K562 (cell line): ENCODE measurements around the gene SGMS1. TPM values are rescaled to one million over a fixed set of nuclear protein-coding genes. Genes with fewer than 3 reads are reported as not detected.

Experiments
- ATAC-seq: fragments of 200-7000 bp; cut with Tn5 transposase; 3 replicates; pipeline ENCODE4 v1.9.1; 2020; ENCODE audit warnings: moderate library complexity
- BruUV-seq: library from RNA; stranded (reverse); fragments of 400-500 nt; replicated peaks from 2 replicates; lab custom pipeline; 2021; lab: Mats Ljungman, UMichigan
- CTCF ChIA-PET: fragments of 300-600 bp; formaldehyde crosslinking; extraction: SDS; loops from one replicate; lab custom pipeline; 2021; ENCODE audit warnings: low intra/inter-chr PET ratio; lab: Yijun Ruan, JAX
- POLR2A ChIA-PET: fragments of 300-600, 350-650 bp; sonication (Branson Sonifier 250); formaldehyde crosslinking; extraction: SDS; loops from one replicate; lab custom pipeline; 2021; ENCODE audit warnings: antibody characterized with exemption, inconsistent platforms; lab: Yijun Ruan, JAX
- DNase-seq, 4 experiments: peaks; one replicate each; pipeline versions ENCODE4 v3.0.0 to v3.0.0-alpha.2; 2011 to 2018; ENCODE audit warnings: low spot score in 3 of 4, mixed read lengths in 3 of 4; ENCODE audit errors: extremely low read depth in 1 of 4
- FAIRE-seq: peaks from 2 replicates; lab custom pipeline; 2011; peaks lifted over from hg19 to GRCh38; lab: Jason Lieb, UNC
- H2AFZ ChIP-seq: 2 replicates; pipeline ENCODE4 v1.6.0; 2011; ENCODE audit warnings: low read depth, low read length, control low read depth, inconsistent platforms
- H3K27ac ChIP-seq: fragments of 200-600 bp; 3 replicates; pipeline ENCODE4 v1.8.0; 2011; ENCODE audit warnings: low read depth, mild to moderate bottlenecking, control low read depth, inconsistent platforms, low read length, moderate library complexity, mixed read lengths; ENCODE audit errors: extremely low read depth
- H3K27me3 ChIP-seq, 2 experiments: fragments of 300-600 bp in 1 of 2; 2 replicates in 1 of 2; 3 replicates in 1 of 2; pipeline versions ENCODE4 v1.6.0 to v1.8.0; 2011; ENCODE audit warnings: inconsistent platforms in 2 of 2, low read length in 2 of 2, mild to moderate bottlenecking in 1 of 2, mixed read lengths in 1 of 2, moderate library complexity in 1 of 2; ENCODE audit not compliant: control insufficient read depth in 2 of 2, insufficient read depth in 2 of 2
- H3K36me3 ChIP-seq: fragments of 300-600 bp; 3 replicates; pipeline ENCODE4 v1.8.0; 2011; ENCODE audit warnings: mild to moderate bottlenecking, low read length, inconsistent platforms; ENCODE audit not compliant: control insufficient read depth, insufficient read depth
- H3K4me1 ChIP-seq, 2 experiments: fragments of 200-600 bp in 1 of 2; replicated peaks in 1 of 2; 2 replicates in 1 of 2; 3 replicates in 1 of 2; pipeline versions ENCODE4 v1.5.1 to v1.8.0; 2011; ENCODE audit warnings: inconsistent platforms in 2 of 2, low read length in 2 of 2, mild to moderate bottlenecking in 1 of 2, mixed read lengths in 1 of 2, moderate library complexity in 1 of 2; ENCODE audit not compliant: control insufficient read depth in 2 of 2, insufficient read depth in 2 of 2
- H3K4me2 ChIP-seq: 2 replicates; pipeline ENCODE4 v1.6.1; 2011; ENCODE audit warnings: low read length, control low read depth, inconsistent platforms, mixed read lengths; ENCODE audit not compliant: insufficient read depth
- H3K4me3 ChIP-seq: fragments of 200-600 bp; sonication (generic), shearing (Covaris generic); 2 replicates; pipeline ENCODE4 v1.5.1; 2016; ENCODE audit warnings: control low read depth, inconsistent platforms
- H3K79me2 ChIP-seq: fragments of 200-600 bp; 3 replicates; pipeline ENCODE4 v1.8.0; 2011; ENCODE audit warnings: low read length, inconsistent platforms; ENCODE audit not compliant: control insufficient read depth, insufficient read depth
- H3K9ac ChIP-seq, 2 experiments: 2 replicates each; pipeline versions ENCODE4 v1.6.0 to v1.6.1; 2011; ENCODE audit warnings: low read depth in 2 of 2, low read length in 2 of 2, control low read depth in 1 of 2, inconsistent platforms in 1 of 2, mild to moderate bottlenecking in 1 of 2, mixed read lengths in 1 of 2; ENCODE audit not compliant: insufficient read depth in 1 of 2
- H3K9me1 ChIP-seq: one replicate; pipeline ENCODE4 v1.6.0; 2011; ENCODE audit warnings: inconsistent platforms, mild to moderate bottlenecking, low read length, moderate library complexity; ENCODE audit not compliant: control insufficient read depth, insufficient read depth
- H3K9me3 ChIP-seq: replicated peaks from 2 replicates; pipeline ENCODE4 v1.5.1; 2011; ENCODE audit warnings: low read depth, low read length, inconsistent platforms; ENCODE audit not compliant: control insufficient read depth, insufficient read depth
- H4K20me1 ChIP-seq: replicated peaks from 2 replicates; pipeline ENCODE4 v1.6.1; 2011; ENCODE audit warnings: low read length, inconsistent platforms, mixed read lengths; ENCODE audit not compliant: control insufficient read depth, insufficient read depth
- ADNP ChIP-seq: fragments of 200-800 bp; sonication (Bioruptor generic); IDR thresholded peaks from 2 replicates; pipeline ENCODE4 v1.6.1; 2016; ENCODE audit warnings: missing genetic modification characterization, missing compliant biosample characterization
- DPF2 ChIP-seq: fragments of 450-650 bp; IDR thresholded peaks from 2 replicates; pipeline ENCODE4 v1.6.1; 2016
- ETV1 ChIP-seq: fragments of 450-650 bp; conservative IDR thresholded peaks from 2 replicates; pipeline ENCODE4 v1.6.1; 2016; ENCODE audit warnings: missing genetic modification characterization, control low read depth, low read depth, missing compliant biosample characterization
- FOXM1 ChIP-seq, 2 experiments: fragments of 450-650 bp in 1 of 2; sonication (generic) in 1 of 2; formaldehyde crosslinking in 1 of 2; IDR thresholded peaks; 2 replicates each; pipeline versions ENCODE4 v1.6.1 to v1.9.0; 2017 to 2022; ENCODE audit warnings: low read depth in 2 of 2, mild to moderate bottlenecking in 2 of 2, missing genetic modification reagents in 1 of 2, moderate library complexity in 1 of 2
- HMBOX1 ChIP-seq: sonication (generic); IDR thresholded peaks from 2 replicates; pipeline ENCODE4 v1.6.1; 2016
- KDM1A ChIP-seq, 2 experiments: fragments of 450-650 bp; IDR thresholded peaks; 2 replicates each; pipeline ENCODE4 v1.6.1; 2016; ENCODE audit warnings: mild to moderate bottlenecking in 2 of 2
- MEIS2 ChIP-seq: fragments of 450-650 bp; IDR thresholded peaks from 2 replicates; pipeline ENCODE4 v1.6.1; 2014; ENCODE audit warnings: mild to moderate bottlenecking; ENCODE audit not compliant: partially characterized antibody
- NCOR1 ChIP-seq: fragments of 450-650 bp; IDR thresholded peaks from 2 replicates; pipeline ENCODE4 v1.6.1; 2016; ENCODE audit warnings: mild to moderate bottlenecking, moderate library complexity
- PKNOX1 ChIP-seq: fragments of 450-650 bp; IDR thresholded peaks from 2 replicates; pipeline ENCODE4 v1.6.1; 2016
- RCOR1 ChIP-seq, 2 experiments: IDR thresholded peaks; 2 replicates each; pipeline ENCODE4 v1.6.1; 2012; ENCODE audit warnings: low read depth in 2 of 2, low read length in 2 of 2, borderline replicate concordance in 1 of 2, improper control_type of control experiment in 1 of 2
- RFX5 ChIP-seq: IDR thresholded peaks from 2 replicates; pipeline ENCODE4 v1.6.1; 2011; ENCODE audit warnings: low read depth, mild to moderate bottlenecking, improper control_type of control experiment, low read length
- SMARCA4 ChIP-seq: fragments of 450-650 bp; IDR thresholded peaks from 2 replicates; pipeline ENCODE4 v1.6.1; 2016
- TCF3 ChIP-seq: sonication (generic); formaldehyde crosslinking; IDR thresholded peaks from 2 replicates; pipeline ENCODE4 v1.4.0; 2020; ENCODE audit warnings: mild to moderate bottlenecking, missing genetic modification reagents
- TCFL5 ChIP-seq: fragments of 250-450 bp; sonication (Bioruptor Pico); conservative IDR thresholded peaks from 2 replicates; pipeline ENCODE4 v1.6.1; 2021; ENCODE audit warnings: mild to moderate bottlenecking, moderate library complexity, matching md5 sums
- ZNF316 ChIP-seq: fragments of 450-650 bp; IDR thresholded peaks from 2 replicates; pipeline ENCODE4 v1.6.1; 2016
- WGBS: fragments of 100-300 bp; shearing (Covaris generic); methylation state at CpG from one replicate; pipeline ENCODE4 v1.1.6; 2016; ENCODE audit warnings: low coverage, mixed read lengths; ENCODE audit not compliant: insufficient coverage; ENCODE audit errors: missing lambda C conversion rate; 5-methylcytosine and 5-hydroxymethylcytosine counted together
- in situ Hi-C: fragments of 300-500 bp; cut with MboI; formaldehyde crosslinking; loops from 4 replicates; pipeline ENCODE4 v1.15.0; 2018; ENCODE audit warnings: inconsistent platforms, mixed read lengths
- intact Hi-C: fragments of 100-400 bp; cut with micrococcal nuclease; formaldehyde crosslinking; loops from 2 replicates; pipeline ENCODE4 v1.14.2; 2022
- polyA plus RNA-seq, 8 experiments: library from polyadenylated mRNA; depleted of rRNA in 4 of 8; stranded (reverse) in 5 of 8; unstranded in 3 of 8; fragments of >200 nt; fragmentation: Nextera tagmentation in 2 of 8; fragmentation: Illumina TruSeq in 1 of 8; extraction: Ambion mirVana in 2 of 8; extraction: Trizol in 1 of 8; gene quantifications; 2 replicates each; pipeline versions ENCODE4 v1.2.1 to v1.2.3, GENCODE V29; 2011 to 2014; ENCODE audit warnings: inconsistent platforms in 1 of 8, missing spikeins in 1 of 8
- total RNA-seq, 7 experiments: library from RNA; depleted of rRNA in 6 of 7; stranded (reverse); fragments of >200 nt in 6 of 7; fragmentation: Illumina TruSeq in 2 of 7; extraction: Trizol in 2 of 7; gene quantifications; 2 replicates each; pipeline versions ENCODE4 v1.2.1 to v1.2.3, GENCODE V29; 2011 to 2021; ENCODE audit warnings: low replicate concordance in 1 of 7

Gene SGMS1
- total and polyA plus RNA-seq, 9 of the 15 experiments (the other 6 are each of a cell fraction or from before 2014, with no cell fraction given), result 22.6 to 232 (median 82.2) TPM

- ChIA-PET POLR2A (interaction anchor here (0.8 to 1.6 kb wide), 3 partner anchors 8 to 33 kb away, joined by 3 to 6 read pairs (median 4); no protein-coding TSS in a partner anchor), CTCF (no interaction called here)
- Histone ChIP-seq H3K27me3 (no peaks in the 10 kb centered on the region), H4K20me1 (peaks cover 35% of the 10 kb centered on the region), H2AFZ (no peak overlapping the region), H3K4me3 (no peak overlapping the region), H3K9me1 (no peaks in the 10 kb centered on the region), H3K79me2 (peaks cover 99% of the 10 kb centered on the region), H3K4me1 (peaks cover 17 to 42% of the 10 kb centered on the region in 2 experiments), H3K27ac (no peak overlapping the region), H3K9me3 (no peaks in the 10 kb centered on the region), H3K4me2 (0 out of 2 replicates have a peak overlapping the region, but pooled peaks have one; percentile 1), H3K36me3 (peaks cover 13% of the 10 kb centered on the region), H3K9ac (no peak overlapping the region; a peak in 1 of 4 replicates)
- no TSS peak for BruUV-seq
- intact Hi-C loops (no loop called here), in situ Hi-C loops (no loop called here)
- 49% methylated on average over 3 of the region's 3 CpGs for WGBS
- no peak for DNase-seq
- ATAC-seq, result no peak
- FAIRE-seq, result peak; percentile 19
- TF ChIP-seq HMBOX1, result peak; percentile 36; the same call in 1 of the 2 replicates
- no peak for TF ChIP-seq RFX5
- peak; percentile 40 for TF ChIP-seq ZNF316
Measured at GRCh38 chr10:50400694-50401093, 223.1 kb downstream of the SGMS1 start.

- POLR2A ChIA-PET, result interaction anchor here (0.6 to 4.4 kb wide), 4 partner anchors 9 to 463 kb away, joined by 3 to 23 read pairs (median 4); no protein-coding TSS in a partner anchor
- intact Hi-C loops, result no loop called here
- CTCF ChIA-PET, result interaction anchor here (0.6 kb wide), 1 partner anchor 10 kb away, joined by 5 read pairs; no protein-coding TSS in a partner anchor
- Histone ChIP-seq H2AFZ (no peak overlapping the region), H3K4me1 (peaks cover 14 to 45% of the 10 kb centered on the region in 2 experiments), H4K20me1 (peaks cover 48% of the 10 kb centered on the region), H3K79me2 (peaks cover 99% of the 10 kb centered on the region), H3K27me3 (no peaks in the 10 kb centered on the region), H3K9me1 (no peaks in the 10 kb centered on the region), H3K4me3 (no peak overlapping the region), H3K9me3 (no peaks in the 10 kb centered on the region), H3K4me2 (no peak overlapping the region), H3K27ac (peak overlapping the region; percentile 22; the same call in 1 of the 3 replicates), H3K36me3 (peaks cover 25% of the 10 kb centered on the region), H3K9ac (no peak overlapping the region)
- FAIRE-seq (no peak), ATAC-seq (no peak; the same call in 2 of the 3 replicates), DNase-seq (no peak)
- WGBS, result 4% methylated on average over 4 of the region's 4 CpGs
- in situ Hi-C loops, result no loop called here
- no TSS peak for BruUV-seq
- TF ChIP-seq RCOR1 (IDR thresholded peaks at IDR 0.05; ENCODE audit: borderline replicate concordance in 1 of 2, low read depth in 2 of 2, low read length in 2 of 2) (peak in 1 of 2 experiments; percentile 56; a peak in 1 of 4 replicates), KDM1A (IDR thresholded peaks at IDR 0.05) (peak in 1 of 2 experiments; percentile 49; a peak in 1 of 4 replicates), PKNOX1 (peak; percentile 8; the same call in 1 of the 2 replicates), ADNP (peak; percentile 51; the same call in 1 of the 2 replicates), TCF3 (CRISPR knock-in tag) (peak; percentile 31; the same call in 1 of the 2 replicates), MEIS2 (peak; percentile 14), DPF2 (peak; percentile 79), NCOR1 (peak; percentile 41; the same call in 1 of the 2 replicates), ETV1 (tag) (0 out of 2 replicates have a peak, but pooled peaks have one; percentile 28), FOXM1 (IDR thresholded peaks at IDR 0.05; ENCODE audit: low read depth) (0 out of 2 replicates have a peak, but pooled peaks have one; percentile 17), FOXM1 (CRISPR knock-in tag; IDR thresholded peaks at IDR 0.05; ENCODE audit: low read depth) (no peak), SMARCA4 (peak; percentile 77), TCFL5 (CRISPR knock-in tag) (no peak)
Measured at GRCh38 chr10:50398823-50399222, 224.9 kb downstream of the SGMS1 start.
